DOHH2 (cell line): ENCODE data around the gene RNF223.

ENCODE experiments used
- H3F3A ChIP-seq: fragments of 200-600 bp; sonication (generic), shearing (Covaris generic); 2 replicates; pipeline ENCODE4 v1.6.0; 2016; ENCODE audit warnings: antibody characterized with exemption, mild to moderate bottlenecking; ENCODE audit not compliant: control insufficient read depth, insufficient read depth
- H3K27ac ChIP-seq: fragments of 200-600 bp; sonication (generic); 2 replicates; pipeline ENCODE4 v1.5.1; 2014; ENCODE audit warnings: low read depth, mild to moderate bottlenecking, low read length, moderate library complexity
- H3K27me3 ChIP-seq: fragments of 200-600 bp; sonication (generic); 2 replicates; pipeline ENCODE4 v1.6.1; 2014; ENCODE audit warnings: mild to moderate bottlenecking, low read length, mixed read lengths; ENCODE audit not compliant: control insufficient read depth
- H3K36me3 ChIP-seq: fragments of 200-600 bp; sonication (generic); 2 replicates; pipeline ENCODE4 v1.6.1; 2014; ENCODE audit warnings: mild to moderate bottlenecking, low read length, moderate library complexity, mixed read lengths; ENCODE audit not compliant: control insufficient read depth
- H3K4me1 ChIP-seq: fragments of 200-600 bp; sonication (generic); 2 replicates; pipeline ENCODE4 v1.6.1; 2014; ENCODE audit warnings: mild to moderate bottlenecking, low read length, mixed read lengths; ENCODE audit not compliant: control insufficient read depth
- H3K4me2 ChIP-seq: fragments of 200-600 bp; sonication (generic); 2 replicates; pipeline ENCODE4 v1.6.0; 2014; ENCODE audit warnings: mild to moderate bottlenecking, low read length, moderate library complexity
- H3K4me3 ChIP-seq: fragments of 200-600 bp; sonication (generic); 2 replicates; pipeline ENCODE4 v1.5.1; 2014; ENCODE audit warnings: mild to moderate bottlenecking, low read length, mixed read lengths
- H3K79me2 ChIP-seq: fragments of 200-600 bp; sonication (generic); 2 replicates; pipeline ENCODE4 v1.6.1; 2014; ENCODE audit warnings: mild to moderate bottlenecking, low read length, mixed read lengths; ENCODE audit not compliant: control insufficient read depth
- H3K9me2 ChIP-seq: fragments of 200-600 bp; sonication (generic); replicated peaks from 2 replicates; pipeline ENCODE4 v1.6.1; 2014; ENCODE audit warnings: mild to moderate bottlenecking, low read length, mixed read lengths; ENCODE audit not compliant: control insufficient read depth
- H3K9me3 ChIP-seq: fragments of 200-600 bp; sonication (generic); 2 replicates; pipeline ENCODE4 v1.6.1; 2014; ENCODE audit warnings: antibody characterized with exemption, low read length, mixed read lengths; ENCODE audit not compliant: control insufficient read depth, insufficient read depth
- H4K20me1 ChIP-seq: fragments of 200-600 bp; sonication (generic); 2 replicates; pipeline ENCODE4 v1.6.0; 2014; ENCODE audit warnings: low read depth, mild to moderate bottlenecking, antibody characterized with exemption, low read length, moderate library complexity; ENCODE audit not compliant: control insufficient read depth, insufficient read depth
- EZH2phosphoT487 ChIP-seq: fragments of 200-600 bp; sonication (generic); IDR thresholded peaks from 2 replicates; pipeline ENCODE4 v1.6.1; 2017; ENCODE audit warnings: borderline replicate concordance, mild to moderate bottlenecking, antibody characterized with exemption, low read length, moderate library complexity, mixed read lengths
- TF ChIP-seq, protein P1 (sequence below): fragments of 200-600 bp; sonication (generic); IDR thresholded peaks from one replicate; pipeline ENCODE4 v1.5.1; 2014; ENCODE audit warnings: antibody characterized with exemption, mild to moderate bottlenecking, low read depth, low read length; ENCODE audit not compliant: poor library complexity, severe bottlenecking

RNF223 gene

DNA sequence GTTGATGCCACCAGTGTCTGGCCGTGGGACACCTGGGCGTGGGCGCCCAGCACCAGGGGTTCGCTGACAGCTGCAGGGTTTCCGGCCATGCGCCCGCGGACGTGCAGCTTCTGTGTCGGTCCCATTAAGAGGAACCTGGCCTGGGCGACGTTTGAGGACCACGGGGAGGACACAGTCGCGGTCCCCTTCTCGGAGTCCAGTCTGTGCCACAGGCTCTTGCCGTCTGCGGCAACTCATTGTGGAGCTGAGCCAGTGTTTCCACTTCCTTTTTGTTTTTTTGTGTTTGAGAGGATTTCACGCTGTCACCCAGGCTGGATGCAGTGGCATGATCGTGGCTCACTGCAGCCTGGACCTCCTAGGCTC is 43.3 kb upstream of the RNF223 start:
- H3K27ac ChIP-seq = no peak overlapping the region
- H3F3A ChIP-seq = no peaks in the 10 kb centered on the region
- peaks cover 31% of the 10 kb centered on the region for H3K27me3 ChIP-seq
- H3K4me3 ChIP-seq = no peak overlapping the region
- peaks cover 19% of the 10 kb centered on the region for H3K79me2 ChIP-seq
- H3K36me3 ChIP-seq = peaks cover 7% of the 10 kb centered on the region
- no peak for TF ChIP-seq EZH2phosphoT487
- TF ChIP-seq, protein P1, sequence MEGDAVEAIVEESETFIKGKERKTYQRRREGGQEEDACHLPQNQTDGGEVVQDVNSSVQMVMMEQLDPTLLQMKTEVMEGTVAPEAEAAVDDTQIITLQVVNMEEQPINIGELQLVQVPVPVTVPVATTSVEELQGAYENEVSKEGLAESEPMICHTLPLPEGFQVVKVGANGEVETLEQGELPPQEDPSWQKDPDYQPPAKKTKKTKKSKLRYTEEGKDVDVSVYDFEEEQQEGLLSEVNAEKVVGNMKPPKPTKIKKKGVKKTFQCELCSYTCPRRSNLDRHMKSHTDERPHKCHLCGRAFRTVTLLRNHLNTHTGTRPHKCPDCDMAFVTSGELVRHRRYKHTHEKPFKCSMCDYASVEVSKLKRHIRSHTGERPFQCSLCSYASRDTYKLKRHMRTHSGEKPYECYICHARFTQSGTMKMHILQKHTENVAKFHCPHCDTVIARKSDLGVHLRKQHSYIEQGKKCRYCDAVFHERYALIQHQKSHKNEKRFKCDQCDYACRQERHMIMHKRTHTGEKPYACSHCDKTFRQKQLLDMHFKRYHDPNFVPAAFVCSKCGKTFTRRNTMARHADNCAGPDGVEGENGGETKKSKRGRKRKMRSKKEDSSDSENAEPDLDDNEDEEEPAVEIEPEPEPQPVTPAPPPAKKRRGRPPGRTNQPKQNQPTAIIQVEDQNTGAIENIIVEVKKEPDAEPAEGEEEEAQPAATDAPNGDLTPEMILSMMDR = no peak
- no peaks in the 10 kb centered on the region for H4K20me1 ChIP-seq
- no peak overlapping the region for H3K4me2 ChIP-seq
- H3K9me2 ChIP-seq = no peaks in the 10 kb centered on the region
- H3K4me1 ChIP-seq = peaks cover 12% of the 10 kb centered on the region
- peaks cover 5% of the 10 kb centered on the region; the same call in 1 of the 2 replicates for H3K9me3 ChIP-seq

DNA sequence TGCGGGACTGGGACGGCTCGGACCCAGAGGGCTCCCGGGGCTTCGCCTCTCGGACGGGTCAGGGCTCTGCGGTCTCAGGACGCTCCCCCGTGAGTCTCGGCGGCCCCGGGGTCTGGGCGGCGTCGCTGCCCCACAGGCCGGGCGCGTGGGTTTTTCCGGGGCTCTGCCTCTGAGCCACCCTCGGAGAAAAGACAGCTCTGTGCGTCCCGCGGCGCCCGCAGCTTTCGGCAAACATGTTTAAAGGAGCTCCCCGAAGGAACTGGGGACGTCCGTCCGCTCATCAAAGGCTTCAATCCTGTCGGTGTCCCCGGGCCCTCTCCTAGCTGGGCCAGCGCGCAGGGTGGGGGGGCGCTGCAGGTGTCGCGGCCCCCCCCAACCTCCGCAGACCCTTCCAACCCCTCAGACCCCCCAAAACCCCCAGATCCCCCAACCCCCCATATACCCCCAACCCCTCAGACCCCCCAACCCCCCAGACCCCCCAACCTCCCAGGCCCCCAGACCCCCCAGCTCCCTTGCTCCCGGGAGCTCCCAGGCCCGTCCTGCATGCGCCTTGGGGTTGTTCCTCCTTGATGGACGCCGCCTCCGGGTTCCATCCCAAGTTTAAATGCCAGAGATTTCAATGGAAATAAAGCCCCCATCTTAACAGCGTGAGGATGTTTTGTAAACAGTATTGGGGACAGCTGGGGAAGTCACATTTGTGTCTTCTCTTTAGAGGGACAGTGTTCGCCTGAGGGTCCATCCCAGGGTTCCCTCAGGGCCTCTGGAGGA is 42.8 kb upstream of the RNF223 start:
- H3K4me2 ChIP-seq = peak overlapping the region; percentile 86
- H3K27ac ChIP-seq = no peak overlapping the region
- no peaks in the 10 kb centered on the region for H3K9me2 ChIP-seq
- peaks cover 25% of the 10 kb centered on the region for H3K79me2 ChIP-seq
- H3K36me3 ChIP-seq = peaks cover 10% of the 10 kb centered on the region
- no peaks in the 10 kb centered on the region for H4K20me1 ChIP-seq
- peaks cover 5% of the 10 kb centered on the region; the same call in 1 of the 2 replicates for H3K9me3 ChIP-seq
- peak; percentile 46; the same call in 1 of the 2 replicates for TF ChIP-seq EZH2phosphoT487
- TF ChIP-seq, protein P1 = no peak
- peak overlapping the region; percentile 89 for H3K4me3 ChIP-seq
- H3F3A ChIP-seq = no peaks in the 10 kb centered on the region
- H3K4me1 ChIP-seq = peaks cover 8% of the 10 kb centered on the region
- peaks cover 31% of the 10 kb centered on the region for H3K27me3 ChIP-seq

DNA sequence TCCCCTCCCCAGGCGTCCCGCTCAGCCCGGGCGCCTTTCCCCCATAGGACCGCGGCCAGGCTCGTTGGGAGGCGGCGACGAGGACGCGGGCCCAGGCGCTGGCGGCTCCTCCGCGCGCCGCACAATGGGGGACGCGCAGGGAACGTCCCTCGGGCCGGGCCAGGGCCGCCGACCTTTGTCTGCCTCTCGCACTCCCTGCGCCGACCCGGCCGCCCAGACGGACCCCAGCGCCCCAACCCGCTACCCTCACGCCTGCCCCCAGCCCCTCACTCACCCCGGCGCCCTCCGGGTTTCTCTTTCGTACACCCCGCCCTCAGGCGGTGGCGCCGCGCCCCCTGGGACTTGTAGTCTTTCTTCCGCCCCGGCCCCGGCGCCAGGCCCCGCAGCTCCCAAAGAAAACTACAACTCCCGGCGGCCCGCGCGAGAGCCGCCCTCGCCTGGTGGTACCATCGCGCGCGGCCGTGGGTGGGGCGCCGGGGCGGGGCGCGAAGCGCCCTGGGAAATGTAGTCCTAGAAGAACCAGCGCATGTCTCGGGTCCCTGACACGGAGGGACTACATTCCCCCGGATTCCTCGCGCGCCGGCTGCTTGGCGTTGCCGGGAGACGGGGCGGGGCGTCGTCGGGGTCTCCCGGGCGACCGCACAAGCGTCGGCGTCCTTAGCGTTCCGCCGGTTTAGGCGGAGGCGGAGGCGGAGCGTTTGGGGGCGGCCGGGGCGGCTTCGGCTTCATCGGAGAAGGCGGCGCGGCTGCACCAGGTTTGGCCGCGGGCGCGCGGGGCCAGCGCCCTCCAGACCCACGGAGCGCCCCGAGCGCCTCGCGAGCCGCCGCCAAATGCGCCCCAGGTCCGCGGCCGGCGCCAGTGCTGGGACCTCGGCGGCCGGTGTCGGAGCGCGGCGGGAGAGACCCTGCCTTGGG is 41.9 kb upstream of the RNF223 start, which contains the start of gene C1orf159:
Gene C1orf159, minus strand, starts transcription at position 304 of the 915 bp plus-strand sequence. CDS start 24,546 bp downstream, outside the sequence.
- Histone ChIP-seq H3K4me2 (peak within 1 kb of the TSS; percentile 86), H4K20me1 (no peaks in the 10 kb centered on the region), H3K4me1 (peaks cover 8% of the 10 kb centered on the region), H3K27me3 (peaks cover 31% of the 10 kb centered on the region), H3K27ac (no peak within 1 kb of the TSS), H3F3A (no peaks in the 10 kb centered on the region), H3K9me2 (no peaks in the 10 kb centered on the region), H3K4me3 (peak within 1 kb of the TSS; percentile 89), H3K36me3 (peaks cover 14% of the 10 kb centered on the region), H3K79me2 (peaks cover 28% of the 10 kb centered on the region), H3K9me3 (peaks cover 5% of the 10 kb centered on the region; the same call in 1 of the 2 replicates)
- TF ChIP-seq EZH2phosphoT487 = no peak
- TF ChIP-seq, protein P1 = no peak
